Activated B cell treated with CpG ODN at 0.5 μM for 24 hours (primary cell): ENCODE measurements around the gene LSMEM2. TPM values are rescaled to one million over a fixed set of nuclear protein-coding genes. Genes with fewer than 3 reads are reported as not detected.

Source experiments
- ATAC-seq: fragments of 200-7000 bp; cut with Tn5 transposase; one replicate; pipeline ENCODE4 v1.10.0; 2021; ENCODE audit warnings: low read depth, mild to moderate bottlenecking, moderate library complexity
- CTCF ChIA-PET: fragments of 350-600 bp; sonication (Branson Sonifier 250); formaldehyde crosslinking; loops from one replicate; lab custom pipeline; 2021; ENCODE audit warnings: antibody characterized with exemption; lab: Charles Lee
- POLR2A ChIA-PET: fragments of 350-600 bp; sonication (Branson Sonifier 250); formaldehyde crosslinking; loops from one replicate; lab custom pipeline; 2021; ENCODE audit warnings: antibody characterized with exemption; lab: Charles Lee
- DNase-seq: peaks from one replicate; pipeline ENCODE4 v3.0.0; 2022
- H3K27ac Mint-ChIP-seq: one replicate; pipeline ENCODE4 v1.8.0; 2020; ENCODE audit warnings: mixed read lengths
- H3K27me3 Mint-ChIP-seq: one replicate; pipeline ENCODE4 v1.8.0; 2021; ENCODE audit warnings: mixed read lengths
- H3K36me3 Mint-ChIP-seq: one replicate; pipeline ENCODE4 v1.8.0; 2021; ENCODE audit warnings: low read depth, mixed read lengths
- H3K4me1 Mint-ChIP-seq: one replicate; pipeline ENCODE4 v1.8.0; 2021; ENCODE audit warnings: mixed read lengths
- H3K4me3 Mint-ChIP-seq: one replicate; pipeline ENCODE4 v1.8.0; 2020; ENCODE audit warnings: mild to moderate bottlenecking, mixed read lengths
- H3K9me3 Mint-ChIP-seq: one replicate; pipeline ENCODE4 v1.8.0; 2020; ENCODE audit warnings: mixed read lengths
- CTCF ChIP-seq: fragments of 200-600 bp; IDR thresholded peaks from one replicate; pipeline ENCODE4 v1.8.0; 2022; ENCODE audit warnings: antibody characterized with exemption, mild to moderate bottlenecking
- intact Hi-C: fragments of 100-400 bp; cut with micrococcal nuclease; formaldehyde crosslinking; loops from one replicate; pipeline ENCODE4 v1.15.1; 2024
- total RNA-seq: library from RNA; stranded (reverse); gene quantifications from 2 replicates; pipeline ENCODE4 v1.2.3, GENCODE V29; 2022

Gene LSMEM2
- total RNA-seq, 1 donor from 2014 or later = not detected

- H3K9me3 Mint-ChIP-seq = no peaks in the 10 kb centered on the region
- POLR2A ChIA-PET = no interaction called here
Measured at GRCh38 chr3:50266017-50266416, 12.9 kb upstream of the LSMEM2 start.

GRCh38 chr3:50266836-50267235 lies 12.1 kb upstream of the LSMEM2 start:
- H3K9me3 Mint-ChIP-seq = no peaks in the 10 kb centered on the region
- no peak overlapping the region for H3K4me3 Mint-ChIP-seq
- no peak overlapping the region for H3K27ac Mint-ChIP-seq
- ChIA-PET CTCF (interaction anchor here (1.1 to 1.6 kb wide), 2 partner anchors 13 to 20 kb away, joined by 3 read pairs; no protein-coding TSS in a partner anchor), POLR2A (interaction anchor here (0.6 kb wide), 1 partner anchor 29 kb away, joined by 3 read pairs; no protein-coding TSS in a partner anchor)
- peaks cover 16% of the 10 kb centered on the region for H3K27me3 Mint-ChIP-seq
- no peak for TF ChIP-seq CTCF
- no peaks in the 10 kb centered on the region for H3K36me3 Mint-ChIP-seq
- intact Hi-C loops = no loop called here
- ATAC-seq = no peak
- DNase-seq = no peak
- no peaks in the 10 kb centered on the region for H3K4me1 Mint-ChIP-seq

More at GRCh38 chr3:50266017-50266416, 12.9 kb upstream of the LSMEM2 start:
- DNase-seq = no peak
- H3K36me3 Mint-ChIP-seq = no peaks in the 10 kb centered on the region
- peaks cover 16% of the 10 kb centered on the region for H3K27me3 Mint-ChIP-seq
- intact Hi-C loops = no loop called here
- TF ChIP-seq CTCF = no peak
- no peak for ATAC-seq
- no peak overlapping the region for H3K4me3 Mint-ChIP-seq
- no peak overlapping the region for H3K27ac Mint-ChIP-seq
- H3K4me1 Mint-ChIP-seq = no peaks in the 10 kb centered on the region
- CTCF ChIA-PET = no interaction called here

GRCh38 chr3:50267280-50267913 lies 11.5 kb upstream of the LSMEM2 start:
- Mint-ChIP-seq H3K4me1 (no peaks in the 10 kb centered on the region), H3K4me3 (no peak overlapping the region), H3K27ac (no peak overlapping the region), H3K9me3 (no peaks in the 10 kb centered on the region), H3K27me3 (peaks cover 16% of the 10 kb centered on the region), H3K36me3 (no peaks in the 10 kb centered on the region)
- ATAC-seq (no peak), DNase-seq (no peak)
- ChIA-PET POLR2A (interaction anchor here (0.6 kb wide), 1 partner anchor 30 kb away, joined by 3 read pairs; no protein-coding TSS in a partner anchor), CTCF (interaction anchor here (1.1 to 1.6 kb wide), 2 partner anchors 12 to 20 kb away, joined by 3 read pairs; no protein-coding TSS in a partner anchor)
- no peak for TF ChIP-seq CTCF
- intact Hi-C loops = no loop called here

- Mint-ChIP-seq H3K9me3 (no peaks in the 10 kb centered on the region), H3K4me1 (peaks cover 6% of the 10 kb centered on the region), H3K27ac (no peak overlapping the region), H3K4me3 (no peak overlapping the region), H3K36me3 (no peaks in the 10 kb centered on the region), H3K27me3 (peaks cover 21% of the 10 kb centered on the region)
- ChIA-PET POLR2A (no interaction called here), CTCF (interaction anchor here (1.6 kb wide), 1 partner anchor 11 kb away, joined by 3 read pairs; no protein-coding TSS in a partner anchor)
- intact Hi-C loops = no loop called here
- DNase-seq (no peak), ATAC-seq (no peak)
- no peak for TF ChIP-seq CTCF
Measured at GRCh38 chr3:50268276-50268675, 10.6 kb upstream of the LSMEM2 start.

- Mint-ChIP-seq H3K27ac (no peak within 1 kb of the TSS), H3K4me1 (peaks cover 8% of the 10 kb centered on the region), H3K36me3 (no peaks in the 10 kb centered on the region), H3K9me3 (no peaks in the 10 kb centered on the region), H3K4me3 (no peak within 1 kb of the TSS), H3K27me3 (peaks cover 22% of the 10 kb centered on the region)
- ChIA-PET POLR2A (no interaction called here), CTCF (no interaction called here)
- no peak for DNase-seq
- no peak for TF ChIP-seq CTCF
- intact Hi-C loops = no loop called here
- ATAC-seq = no peak
Measured at GRCh38 chr3:50268703-50269451, 10.0 kb upstream of the LSMEM2 start, which contains the start of gene SEMA3B. Gene SEMA3B, plus strand, starts transcription at chr3:50269147. Its CDS starts 94 bp downstream, at chr3:50269241.
